K562 (cell line): ENCODE data around the gene LMF2. TPM values are rescaled to one million over a fixed set of nuclear protein-coding genes. Genes with fewer than 3 reads are reported as not detected.

Experiments
- KDM5B ChIP-seq: fragments of 200-600 bp; sonication (generic); IDR thresholded peaks from 2 replicates; pipeline ENCODE4 v1.6.1; 2012; ENCODE audit warnings: low read depth, mild to moderate bottlenecking, moderate library complexity, low read length, control low read depth, inconsistent platforms; ENCODE audit not compliant: insufficient replicate concordance
- KHSRP ChIP-seq: fragments of 450-650 bp; IDR thresholded peaks from 2 replicates; pipeline ENCODE4 v1.6.1; 2017
- RREB1 ChIP-seq: fragments of 250-450 bp; sonication (Bioruptor Pico); IDR thresholded peaks from 2 replicates; pipeline ENCODE4 v1.4.0; 2020
- TEAD1 ChIP-seq, 2 experiments: fragments of 450-650 bp in 1 of 2; sonication (generic) in 1 of 2; formaldehyde crosslinking; IDR thresholded peaks; 2 replicates each; pipeline versions ENCODE4 v1.4.0 to v1.8.0; 2020 to 2022; ENCODE audit warnings: mild to moderate bottlenecking in 2 of 2, missing genetic modification reagents in 1 of 2
- ZNF217 ChIP-seq: sonication (generic); formaldehyde crosslinking; IDR thresholded peaks from 2 replicates; pipeline ENCODE4 v1.8.0; 2022; ENCODE audit warnings: mild to moderate bottlenecking, missing genetic modification reagents
- ZNF589 ChIP-seq: fragments of 200-800 bp; sonication (Bioruptor generic); IDR thresholded peaks from 2 replicates; pipeline ENCODE4 v1.6.1; 2016; ENCODE audit warnings: low read depth, missing genetic modification characterization, missing compliant biosample characterization
- ZZZ3 ChIP-seq: fragments of 450-650 bp; IDR thresholded peaks from 2 replicates; pipeline ENCODE4 v1.6.1; 2016; ENCODE audit warnings: antibody characterized with exemption, mild to moderate bottlenecking, moderate library complexity
- polyA plus RNA-seq, 8 experiments: library from polyadenylated mRNA; depleted of rRNA in 4 of 8; stranded (reverse) in 5 of 8; unstranded in 3 of 8; fragments of >200 nt; fragmentation: Nextera tagmentation in 2 of 8; fragmentation: Illumina TruSeq in 1 of 8; extraction: Ambion mirVana in 2 of 8; extraction: Trizol in 1 of 8; gene quantifications; 2 replicates each; pipeline versions ENCODE4 v1.2.1 to v1.2.3, GENCODE V29; 2011 to 2014; ENCODE audit warnings: inconsistent platforms in 1 of 8, missing spikeins in 1 of 8
- total RNA-seq, 7 experiments: library from RNA; depleted of rRNA in 6 of 7; stranded (reverse); fragments of >200 nt in 6 of 7; fragmentation: Illumina TruSeq in 2 of 7; extraction: Trizol in 2 of 7; gene quantifications; 2 replicates each; pipeline versions ENCODE4 v1.2.1 to v1.2.3, GENCODE V29; 2011 to 2021; ENCODE audit warnings: low replicate concordance in 1 of 7
- TF ChIP-seq, protein P1 (sequence below): fragments of 250-450 bp; sonication (Bioruptor Pico); IDR thresholded peaks from 2 replicates; pipeline ENCODE4 v1.5.0; 2020; ENCODE audit warnings: mild to moderate bottlenecking
- TF ChIP-seq, protein P2 (sequence below): sonication (generic); formaldehyde crosslinking; IDR thresholded peaks from 2 replicates; pipeline ENCODE4 v1.8.0; 2022; ENCODE audit warnings: mild to moderate bottlenecking, missing genetic modification reagents
- TF ChIP-seq, protein P3 (sequence below), 3 experiments: fragments of 200-800 bp in 1 of 3; fragments of 250-450 bp in 1 of 3; fragments of 450-650 bp in 1 of 3; sonication (Bioruptor Pico) in 1 of 3; sonication (Bioruptor generic) in 1 of 3; formaldehyde crosslinking in 1 of 3; IDR thresholded peaks; 2 replicates each; pipeline versions ENCODE4 v1.6.1 to v1.8.0; 2016 to 2022; ENCODE audit warnings: mild to moderate bottlenecking in 2 of 3, missing genetic modification characterization in 2 of 3, missing compliant biosample characterization in 1 of 3, moderate library complexity in 1 of 3

LMF2 gene
- total and polyA plus RNA-seq, 9 of the 15 experiments (the other 6 are each of a cell fraction or from before 2014, with no cell fraction given): 0.08 to 37.1 (median 7.6) TPM

- no peak for TF ChIP-seq KDM5B
- 0 out of 2 replicates have a peak, but pooled peaks have one; percentile 11 for TF ChIP-seq ZNF589 (CRISPR knock-in tag)
- TF ChIP-seq TEAD1 (CRISPR knock-in tag; IDR thresholded peaks at IDR 0.05): no peak
- TF ChIP-seq, protein P1, sequence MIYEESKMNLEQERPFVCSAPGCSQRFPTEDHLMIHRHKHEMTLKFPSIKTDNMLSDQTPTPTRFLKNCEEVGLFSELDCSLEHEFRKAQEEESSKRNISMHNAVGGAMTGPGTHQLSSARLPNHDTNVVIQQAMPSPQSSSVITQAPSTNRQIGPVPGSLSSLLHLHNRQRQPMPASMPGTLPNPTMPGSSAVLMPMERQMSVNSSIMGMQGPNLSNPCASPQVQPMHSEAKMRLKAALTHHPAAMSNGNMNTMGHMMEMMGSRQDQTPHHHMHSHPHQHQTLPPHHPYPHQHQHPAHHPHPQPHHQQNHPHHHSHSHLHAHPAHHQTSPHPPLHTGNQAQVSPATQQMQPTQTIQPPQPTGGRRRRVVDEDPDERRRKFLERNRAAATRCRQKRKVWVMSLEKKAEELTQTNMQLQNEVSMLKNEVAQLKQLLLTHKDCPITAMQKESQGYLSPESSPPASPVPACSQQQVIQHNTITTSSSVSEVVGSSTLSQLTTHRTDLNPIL (CRISPR knock-in tag): no peak
- TF ChIP-seq, protein P2, sequence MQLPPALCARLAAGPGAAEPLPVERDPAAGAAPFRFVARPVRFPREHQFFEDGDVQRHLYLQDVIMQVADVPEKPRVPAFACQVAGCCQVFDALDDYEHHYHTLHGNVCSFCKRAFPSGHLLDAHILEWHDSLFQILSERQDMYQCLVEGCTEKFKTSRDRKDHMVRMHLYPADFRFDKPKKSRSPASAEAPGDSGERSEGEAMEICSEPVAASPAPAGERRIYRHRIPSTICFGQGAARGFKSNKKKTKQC (CRISPR knock-in tag): no peak
- no peak for TF ChIP-seq ZZZ3
- TF ChIP-seq RREB1 (CRISPR knock-in tag): no peak
- TF ChIP-seq ZNF217 (CRISPR knock-in tag): no peak
- TF ChIP-seq, protein P3, sequence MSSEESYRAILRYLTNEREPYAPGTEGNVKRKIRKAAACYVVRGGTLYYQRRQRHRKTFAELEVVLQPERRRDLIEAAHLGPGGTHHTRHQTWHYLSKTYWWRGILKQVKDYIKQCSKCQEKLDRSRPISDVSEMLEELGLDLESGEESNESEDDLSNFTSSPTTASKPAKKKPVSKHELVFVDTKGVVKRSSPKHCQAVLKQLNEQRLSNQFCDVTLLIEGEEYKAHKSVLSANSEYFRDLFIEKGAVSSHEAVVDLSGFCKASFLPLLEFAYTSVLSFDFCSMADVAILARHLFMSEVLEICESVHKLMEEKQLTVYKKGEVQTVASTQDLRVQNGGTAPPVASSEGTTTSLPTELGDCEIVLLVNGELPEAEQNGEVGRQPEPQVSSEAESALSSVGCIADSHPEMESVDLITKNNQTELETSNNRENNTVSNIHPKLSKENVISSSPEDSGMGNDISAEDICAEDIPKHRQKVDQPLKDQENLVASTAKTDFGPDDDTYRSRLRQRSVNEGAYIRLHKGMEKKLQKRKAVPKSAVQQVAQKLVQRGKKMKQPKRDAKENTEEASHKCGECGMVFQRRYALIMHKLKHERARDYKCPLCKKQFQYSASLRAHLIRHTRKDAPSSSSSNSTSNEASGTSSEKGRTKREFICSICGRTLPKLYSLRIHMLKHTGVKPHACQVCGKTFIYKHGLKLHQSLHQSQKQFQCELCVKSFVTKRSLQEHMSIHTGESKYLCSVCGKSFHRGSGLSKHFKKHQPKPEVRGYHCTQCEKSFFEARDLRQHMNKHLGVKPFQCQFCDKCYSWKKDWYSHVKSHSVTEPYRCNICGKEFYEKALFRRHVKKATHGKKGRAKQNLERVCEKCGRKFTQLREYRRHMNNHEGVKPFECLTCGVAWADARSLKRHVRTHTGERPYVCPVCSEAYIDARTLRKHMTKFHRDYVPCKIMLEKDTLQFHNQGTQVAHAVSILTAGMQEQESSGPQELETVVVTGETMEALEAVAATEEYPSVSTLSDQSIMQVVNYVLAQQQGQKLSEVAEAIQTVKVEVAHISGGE (CRISPR knock-in tag; IDR thresholded peaks at IDR 0.05): no peak
- no peak for TF ChIP-seq KHSRP
Measured at GRCh38 chr22:50532824-50533796, 25.6 kb upstream of the LMF2 start (continued).
